ENCODE data around the gene ELP2.
"Not testable (repeated sequence)": the region's sequence is repeated elsewhere in the genome, so short reads cannot be mapped to it uniquely, and the experiment has no call there.

The ELP2 gene

GRCh38 chr18:36114738-36115137, 15.0 kb upstream of the ELP2 start:
- Histone ChIP-seq H3K9ac (ENCODE audit: low read depth in 1 of 2, low read length in 2 of 2) (no peak overlapping the region), H3K4me1 (ENCODE audit: control insufficient read depth in 2 of 2, insufficient read depth in 2 of 2, low read length in 2 of 2) (no peaks in the 10 kb centered on the region), H3K36me3 (ENCODE audit: control insufficient read depth in 2 of 2, insufficient read depth in 2 of 2, low read length in 2 of 2) (peaks cover 31 to 33% of the 10 kb centered on the region in 2 donors)

GRCh38 chr18:36116771-36117170, 12.9 kb upstream of the ELP2 start:
- H3K36me3 ChIP-seq (ENCODE audit: control insufficient read depth in 2 of 2, insufficient read depth in 2 of 2, low read length in 2 of 2): peaks cover 27% of the 10 kb centered on the region in 2 donors
- not testable (repeated sequence) for H3K27me3 ChIP-seq (ENCODE audit: control insufficient read depth in 2 of 2, insufficient read depth in 2 of 2, low read length in 2 of 2); H3K27ac ChIP-seq (ENCODE audit: low read depth in 2 of 2, low read length in 2 of 2); H3K4me1 ChIP-seq (ENCODE audit: control insufficient read depth in 2 of 2, insufficient read depth in 2 of 2, low read length in 2 of 2); H3K4me3 ChIP-seq (ENCODE audit: low read length in 2 of 2); H3K9ac ChIP-seq (ENCODE audit: low read depth in 1 of 2, low read length in 2 of 2); H3K9me3 ChIP-seq (ENCODE audit: control insufficient read depth in 2 of 2, low read length in 2 of 2)

More at GRCh38 chr18:36114738-36115137, 15.0 kb upstream of the ELP2 start:
- no peaks in the 10 kb centered on the region for H3K27me3 ChIP-seq (ENCODE audit: control insufficient read depth in 2 of 2, insufficient read depth in 2 of 2, low read length in 2 of 2)
- no peak overlapping the region for H3K27ac ChIP-seq (ENCODE audit: low read depth in 2 of 2, low read length in 2 of 2)
- no peaks in the 10 kb centered on the region for H3K9me3 ChIP-seq (ENCODE audit: control insufficient read depth in 2 of 2, low read length in 2 of 2)
- H3K4me3 ChIP-seq (ENCODE audit: low read length in 2 of 2): no peak overlapping the region

GRCh38 chr18:36120297-36120696, 9.4 kb upstream of the ELP2 start:
- no peaks in the 10 kb centered on the region for H3K9me3 ChIP-seq (ENCODE audit: control insufficient read depth in 2 of 2, low read length in 2 of 2)
- no peak overlapping the region for H3K4me3 ChIP-seq (ENCODE audit: low read length in 2 of 2)
- H3K27me3 ChIP-seq (ENCODE audit: control insufficient read depth in 2 of 2, insufficient read depth in 2 of 2, low read length in 2 of 2): no peaks in the 10 kb centered on the region
- H3K27ac ChIP-seq (ENCODE audit: low read depth in 2 of 2, low read length in 2 of 2): no peak overlapping the region
- H3K9ac ChIP-seq (ENCODE audit: low read depth in 1 of 2, low read length in 2 of 2): no peak overlapping the region
- H3K4me1 ChIP-seq (ENCODE audit: control insufficient read depth in 2 of 2, insufficient read depth in 2 of 2, low read length in 2 of 2): no peaks in the 10 kb centered on the region
- peaks cover 13 to 20% of the 10 kb centered on the region in 2 donors for H3K36me3 ChIP-seq (ENCODE audit: control insufficient read depth in 2 of 2, insufficient read depth in 2 of 2, low read length in 2 of 2)

GRCh38 chr18:36124841-36125240, 4.9 kb upstream of the ELP2 start:
- no peak overlapping the region for H3K27ac ChIP-seq (ENCODE audit: low read depth in 2 of 2, low read length in 2 of 2)

GRCh38 chr18:36126668-36127067, 3.0 kb upstream of the ELP2 start:
- Histone ChIP-seq H3K9me3 (ENCODE audit: control insufficient read depth in 2 of 2, low read length in 2 of 2) (no peaks in the 10 kb centered on the region), H3K9ac (ENCODE audit: low read depth in 1 of 2, low read length in 2 of 2) (no peak overlapping the region), H3K36me3 (ENCODE audit: control insufficient read depth in 2 of 2, insufficient read depth in 2 of 2, low read length in 2 of 2) (peaks cover 6 to 14% of the 10 kb centered on the region in 2 donors), H3K4me1 (ENCODE audit: control insufficient read depth in 2 of 2, insufficient read depth in 2 of 2, low read length in 2 of 2) (peaks cover 5 to 15% of the 10 kb centered on the region in 2 donors), H3K27me3 (ENCODE audit: control insufficient read depth in 2 of 2, insufficient read depth in 2 of 2, low read length in 2 of 2) (no peaks in the 10 kb centered on the region), H3K4me3 (ENCODE audit: low read length in 2 of 2) (no peak overlapping the region), H3K27ac (ENCODE audit: low read depth in 2 of 2, low read length in 2 of 2) (no peak overlapping the region)

More at GRCh38 chr18:36124841-36125240, 4.9 kb upstream of the ELP2 start:
- no peaks in the 10 kb centered on the region for H3K27me3 ChIP-seq (ENCODE audit: control insufficient read depth in 2 of 2, insufficient read depth in 2 of 2, low read length in 2 of 2)
- peaks cover 0 to 2% of the 10 kb centered on the region in 2 donors for H3K4me1 ChIP-seq (ENCODE audit: control insufficient read depth in 2 of 2, insufficient read depth in 2 of 2, low read length in 2 of 2)
- peaks cover 6 to 15% of the 10 kb centered on the region in 2 donors for H3K36me3 ChIP-seq (ENCODE audit: control insufficient read depth in 2 of 2, insufficient read depth in 2 of 2, low read length in 2 of 2)
- H3K9ac ChIP-seq (ENCODE audit: low read depth in 1 of 2, low read length in 2 of 2): no peak overlapping the region
- no peak overlapping the region for H3K4me3 ChIP-seq (ENCODE audit: low read length in 2 of 2)
- no peaks in the 10 kb centered on the region for H3K9me3 ChIP-seq (ENCODE audit: control insufficient read depth in 2 of 2, low read length in 2 of 2)

- peak overlapping the region; percentile 95 to 99 for H3K4me3 ChIP-seq (ENCODE audit: low read length in 2 of 2)
- peaks cover 0 to 9% of the 10 kb centered on the region in 2 donors for H3K36me3 ChIP-seq (ENCODE audit: control insufficient read depth in 2 of 2, insufficient read depth in 2 of 2, low read length in 2 of 2)
- peaks cover 5 to 15% of the 10 kb centered on the region in 2 donors for H3K4me1 ChIP-seq (ENCODE audit: control insufficient read depth in 2 of 2, insufficient read depth in 2 of 2, low read length in 2 of 2)
- no peak overlapping the region for H3K27ac ChIP-seq (ENCODE audit: low read depth in 2 of 2, low read length in 2 of 2)
- H3K9me3 ChIP-seq (ENCODE audit: control insufficient read depth in 2 of 2, low read length in 2 of 2): no peaks in the 10 kb centered on the region
- H3K9ac ChIP-seq (ENCODE audit: low read depth in 1 of 2, low read length in 2 of 2): no peak overlapping the region
- H3K27me3 ChIP-seq (ENCODE audit: control insufficient read depth in 2 of 2, insufficient read depth in 2 of 2, low read length in 2 of 2): no peaks in the 10 kb centered on the region
Observed at GRCh38 chr18:36127836-36128529, 1.7 kb upstream of the ELP2 start.

- Histone ChIP-seq H3K36me3 (ENCODE audit: control insufficient read depth in 2 of 2, insufficient read depth in 2 of 2, low read length in 2 of 2) (peaks cover 0 to 9% of the 10 kb centered on the region in 2 donors), H3K27ac (ENCODE audit: low read depth in 2 of 2, low read length in 2 of 2) (no peak overlapping the region), H3K4me3 (ENCODE audit: low read length in 2 of 2) (peak overlapping the region; percentile 95 to 99), H3K4me1 (ENCODE audit: control insufficient read depth in 2 of 2, insufficient read depth in 2 of 2, low read length in 2 of 2) (peaks cover 5 to 15% of the 10 kb centered on the region in 2 donors), H3K9me3 (ENCODE audit: control insufficient read depth in 2 of 2, low read length in 2 of 2) (no peaks in the 10 kb centered on the region), H3K9ac (ENCODE audit: low read depth in 1 of 2, low read length in 2 of 2) (peak overlapping the region; percentile 94 to 98), H3K27me3 (ENCODE audit: control insufficient read depth in 2 of 2, insufficient read depth in 2 of 2, low read length in 2 of 2) (no peaks in the 10 kb centered on the region)
Observed at GRCh38 chr18:36128530-36128870, 1.2 kb upstream of the ELP2 start.

- Histone ChIP-seq H3K27me3 (ENCODE audit: control insufficient read depth in 2 of 2, insufficient read depth in 2 of 2, low read length in 2 of 2) (no peaks in the 10 kb centered on the region), H3K9ac (ENCODE audit: low read depth in 1 of 2, low read length in 2 of 2) (peak overlapping the region; percentile 94 to 98), H3K4me3 (ENCODE audit: low read length in 2 of 2) (peak overlapping the region; percentile 95 to 99), H3K36me3 (ENCODE audit: control insufficient read depth in 2 of 2, insufficient read depth in 2 of 2, low read length in 2 of 2) (peaks cover 0 to 6% of the 10 kb centered on the region in 2 donors), H3K9me3 (ENCODE audit: control insufficient read depth in 2 of 2, low read length in 2 of 2) (no peaks in the 10 kb centered on the region), H3K4me1 (ENCODE audit: control insufficient read depth in 2 of 2, insufficient read depth in 2 of 2, low read length in 2 of 2) (peaks cover 5 to 15% of the 10 kb centered on the region in 2 donors), H3K27ac (ENCODE audit: low read depth in 2 of 2, low read length in 2 of 2) (peak overlapping the region; percentile 100)
Observed at GRCh38 chr18:36128907-36129299, 796 bp upstream of the ELP2 start.

GRCh38 chr18:36130039-36130831, 536 bp downstream of the ELP2 start:
- H3K27ac ChIP-seq (ENCODE audit: low read depth in 2 of 2, low read length in 2 of 2): peak overlapping the region; percentile 100
- H3K4me1 ChIP-seq (ENCODE audit: control insufficient read depth in 2 of 2, insufficient read depth in 2 of 2, low read length in 2 of 2): peaks cover 5 to 15% of the 10 kb centered on the region in 2 donors
- H3K27me3 ChIP-seq (ENCODE audit: control insufficient read depth in 2 of 2, insufficient read depth in 2 of 2, low read length in 2 of 2): no peaks in the 10 kb centered on the region
- H3K9ac ChIP-seq (ENCODE audit: low read depth in 1 of 2, low read length in 2 of 2): peak overlapping the region; percentile 94 to 98
- H3K9me3 ChIP-seq (ENCODE audit: control insufficient read depth in 2 of 2, low read length in 2 of 2): no peaks in the 10 kb centered on the region
- peaks cover 0 to 3% of the 10 kb centered on the region in 2 donors for H3K36me3 ChIP-seq (ENCODE audit: control insufficient read depth in 2 of 2, insufficient read depth in 2 of 2, low read length in 2 of 2)
- H3K4me3 ChIP-seq (ENCODE audit: low read length in 2 of 2): peak overlapping the region; percentile 95 to 99
